ENCODE results near the gene DDT.
"Not testable (repeated sequence)": the region's sequence is repeated elsewhere in the genome, so short reads cannot be mapped to it uniquely, and the experiment has no call there.

DDT gene

GRCh38 chr22:23952794-23953405, 21.3 kb downstream of the DDT start:
- not testable (repeated sequence) for DNase-seq (ENCODE audit: low read depth)

DNA sequence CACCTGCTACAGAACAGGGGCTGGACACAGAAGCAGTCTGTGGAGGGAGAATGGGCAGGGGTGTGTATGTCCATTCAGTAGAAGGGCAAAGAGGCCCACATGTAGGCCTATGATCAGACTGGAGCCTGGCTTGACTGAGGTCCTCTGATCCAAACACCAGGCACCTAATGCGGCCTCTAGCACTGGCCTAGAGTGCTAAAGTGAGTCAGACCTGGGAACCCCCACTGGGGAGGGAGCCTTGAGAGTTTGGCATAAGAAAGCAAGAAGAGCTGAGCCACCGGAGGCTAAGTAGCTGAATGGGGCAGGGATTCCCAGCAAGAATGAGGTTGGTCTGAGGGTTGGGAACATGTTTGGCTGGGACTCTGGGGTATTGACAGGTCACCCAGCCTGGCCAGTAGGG, 22.9 kb downstream of the DDT start:
- not testable (repeated sequence) for DNase-seq (ENCODE audit: low read depth)

DNA sequence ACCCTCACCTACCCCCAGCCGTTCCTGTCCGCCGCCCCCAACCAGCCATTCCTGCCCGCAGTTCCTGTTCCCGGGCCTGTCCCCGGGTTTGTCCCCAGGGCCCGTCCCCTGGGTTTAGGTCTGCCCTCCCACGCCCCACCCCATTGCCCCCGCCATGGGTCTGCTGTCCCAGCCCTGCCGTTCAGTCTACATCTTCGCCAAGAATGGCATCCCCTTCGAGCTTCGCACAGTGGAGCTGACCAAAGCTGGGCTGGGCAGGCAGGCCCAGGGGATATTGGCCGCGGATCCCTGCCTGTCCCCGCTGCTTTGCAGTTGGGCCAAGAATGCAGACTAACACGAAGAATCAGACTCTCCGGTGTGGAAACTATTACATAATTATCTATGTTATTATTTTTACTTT, 24.5 kb downstream of the DDT start:
- DNase-seq (ENCODE audit: low read depth): not testable (repeated sequence)

- DNase-seq (ENCODE audit: low read depth): not testable (repeated sequence)
Measured at GRCh38 chr22:23947391-23947790, 26.9 kb downstream of the DDT start.

DNA sequence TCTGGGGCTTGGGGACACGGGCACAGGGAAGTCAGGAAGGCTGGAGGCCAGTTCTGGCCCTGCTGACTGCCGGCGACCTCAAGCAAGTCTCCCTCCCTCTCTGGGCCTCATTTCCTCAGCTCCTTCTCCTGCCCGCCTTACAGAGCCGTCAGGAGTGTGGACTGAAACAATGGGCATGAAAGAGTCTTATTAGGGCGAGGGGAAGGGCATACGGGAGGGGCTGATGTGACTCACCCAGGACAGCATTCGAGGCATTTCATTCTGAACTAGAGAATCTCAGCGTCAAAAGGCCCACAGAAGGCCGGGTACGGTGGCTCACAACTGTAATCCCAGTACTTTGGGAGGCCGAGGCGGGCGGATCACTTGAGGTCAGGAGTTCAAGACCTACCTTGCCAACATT, 34.1 kb downstream of the DDT start:
- DNase-seq (ENCODE audit: low read depth): not testable (repeated sequence)

DNA sequence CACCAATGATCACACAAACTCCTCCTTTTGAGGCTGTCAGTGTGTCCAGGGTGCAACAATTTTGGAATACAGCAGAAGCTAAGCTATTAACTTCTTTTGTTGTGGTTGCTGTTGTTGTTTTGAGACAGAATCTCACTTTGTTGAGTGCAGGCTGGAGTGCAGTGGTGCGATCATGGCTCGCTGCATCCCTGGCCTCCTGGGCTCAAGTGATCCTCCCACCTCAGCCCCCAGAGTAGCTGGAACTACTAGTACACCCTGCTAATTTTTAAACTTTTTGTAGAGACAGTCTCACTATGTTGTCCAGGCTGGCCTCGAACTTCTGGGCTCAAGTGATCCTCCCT, 35.3 kb downstream of the DDT start:
- no peak for DNase-seq (ENCODE audit: low read depth)

DNA sequence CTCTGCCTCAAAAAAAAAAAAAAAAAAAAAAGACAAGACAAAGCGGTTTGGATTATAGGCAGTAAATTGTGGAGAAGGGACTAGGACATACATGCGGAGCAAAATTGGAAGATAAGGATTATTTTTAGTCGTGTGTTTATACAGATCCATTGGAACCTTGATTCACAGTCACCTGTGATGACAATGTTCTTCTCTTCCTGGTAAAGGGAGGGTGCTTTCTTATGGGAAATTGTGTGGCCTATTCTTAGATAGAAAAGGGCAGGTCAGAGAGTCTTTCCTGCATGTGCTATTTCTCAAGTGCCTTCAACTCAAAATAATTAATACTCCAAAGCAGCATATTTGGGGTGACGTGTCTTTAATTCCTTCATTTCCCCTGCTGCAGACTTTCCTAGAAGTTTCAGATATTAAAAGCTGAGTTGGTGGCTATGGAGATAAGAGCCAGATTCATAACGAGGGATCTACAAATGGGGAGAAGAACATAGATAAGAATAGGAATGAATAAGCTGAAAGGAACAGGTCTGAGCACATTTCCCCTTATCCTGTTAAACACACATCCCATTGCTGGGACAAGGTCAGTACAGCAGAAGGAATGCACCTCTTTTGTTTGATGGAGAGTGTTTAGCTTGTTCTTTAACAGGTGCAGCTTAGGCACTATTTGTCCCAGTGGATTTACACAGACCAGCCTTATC, 35.8 kb downstream of the DDT start:
- no peak for DNase-seq (ENCODE audit: low read depth)

DNA sequence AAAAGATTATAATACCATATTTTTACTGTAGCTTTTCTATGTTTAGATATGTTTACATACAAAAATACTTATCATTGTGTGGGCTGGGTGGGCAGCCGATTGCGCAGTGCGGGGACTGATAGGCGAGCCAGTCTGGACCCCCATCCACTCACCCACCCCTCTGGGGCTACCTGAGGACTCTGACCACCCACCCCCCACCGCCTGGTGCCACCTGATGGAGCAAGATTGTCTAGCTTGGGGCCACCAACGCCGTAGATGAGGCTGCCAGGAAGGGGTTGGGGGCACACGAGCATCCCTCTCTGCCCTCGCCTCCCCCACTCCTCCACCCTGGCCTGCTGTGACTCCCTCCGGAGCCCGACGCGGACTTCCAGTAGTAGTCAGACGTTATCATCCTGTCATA, 47.7 kb downstream of the DDT start:
- no peak for DNase-seq (ENCODE audit: low read depth)

DNA sequence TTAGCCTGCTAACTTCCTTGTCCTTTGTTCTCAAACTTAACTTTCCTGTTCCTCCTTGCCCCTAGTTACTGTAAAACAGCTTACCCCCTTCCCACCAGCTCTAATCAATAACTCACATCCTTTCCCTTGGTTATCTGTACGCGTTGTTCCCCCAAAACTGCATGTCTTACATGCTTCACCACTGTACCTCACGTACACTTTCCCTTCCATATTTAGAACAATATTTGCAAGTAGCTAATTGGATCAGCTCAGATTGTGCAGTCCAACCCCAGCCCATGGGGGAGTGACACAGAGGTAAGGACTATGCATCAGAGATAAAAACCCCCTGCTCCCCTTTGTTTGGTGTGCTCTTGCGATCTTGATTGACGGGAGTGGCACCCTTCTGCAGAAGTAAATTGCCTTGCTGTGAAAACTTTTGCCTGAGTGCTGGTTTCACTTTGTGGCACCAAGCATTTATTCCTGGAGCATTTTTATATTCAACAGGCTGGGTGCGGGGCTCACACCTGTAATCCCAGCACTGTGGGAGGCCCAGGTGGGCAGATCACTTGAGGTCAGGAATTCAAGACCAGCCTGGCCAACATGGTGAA, 49.1 kb downstream of the DDT start:
- DNase-seq (ENCODE audit: low read depth): no peak

DNA sequence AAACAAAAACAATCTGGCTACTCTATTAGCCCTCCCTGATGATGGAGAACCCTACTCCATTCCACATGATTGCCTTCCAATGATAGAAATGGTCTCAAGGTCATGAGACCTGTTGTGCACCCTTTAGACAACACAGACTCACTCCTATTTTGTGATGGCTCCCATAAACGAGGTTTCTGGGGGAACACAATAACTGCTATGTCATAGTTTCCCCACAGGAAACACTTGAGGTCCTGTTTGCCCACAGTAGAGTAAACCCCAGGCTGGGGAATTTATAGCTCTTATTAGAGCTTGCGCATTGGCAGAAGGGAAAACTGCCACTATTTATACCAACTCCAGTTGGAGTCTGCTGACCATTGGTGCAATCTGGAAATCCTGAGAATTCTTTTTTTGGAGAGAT, 51.3 kb downstream of the DDT start:
- no peak for DNase-seq (ENCODE audit: low read depth)

DNA sequence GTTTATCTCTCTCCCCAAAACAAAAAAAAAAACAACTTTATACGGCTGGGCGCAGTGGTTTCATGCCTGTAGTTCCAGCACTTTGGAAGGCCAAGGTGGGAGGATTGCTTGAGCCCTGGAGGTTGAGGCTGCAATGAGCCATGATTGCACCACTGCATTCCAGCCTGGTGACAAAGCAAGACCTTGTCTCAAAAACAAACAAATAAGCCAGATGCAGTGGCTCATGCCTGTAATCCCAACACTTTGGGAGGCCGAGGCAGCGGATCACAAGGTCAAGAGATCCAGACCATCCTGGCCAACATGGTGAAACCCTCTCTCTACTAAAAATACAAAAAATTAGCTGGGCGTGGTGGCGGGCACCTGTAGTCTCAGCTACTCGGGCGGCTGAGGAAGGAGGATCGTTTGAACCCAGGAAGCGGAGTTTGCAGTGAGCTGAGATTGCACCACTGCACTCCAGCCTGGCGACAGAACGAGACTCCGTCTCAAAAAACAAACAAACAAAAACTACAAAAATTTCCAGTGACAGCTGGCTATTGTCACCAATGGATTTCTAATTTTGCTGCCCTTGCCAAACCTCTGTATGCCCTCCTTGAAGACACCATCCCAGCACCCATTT, 52.5 kb downstream of the DDT start:
- not testable (repeated sequence) for DNase-seq (ENCODE audit: low read depth)

Data from stimulated activated CD4-positive, alpha-beta T cell treated with anti-CD3 and anti-CD28 coated beads, Interleukin-2, amount 100 ng/mL, for 4 hours (primary cell).